CMK (cell line): ENCODE measurements around the gene SH3BGRL2.
"Not testable (repeated sequence)": the region's sequence is repeated elsewhere in the genome, so short reads cannot be mapped to it uniquely, and the experiment has no call there.

Experiments
- DNase-seq: peaks from one replicate; pipeline ENCODE4 v3.0.0-alpha.2; 2010; ENCODE audit warnings: low read depth

Gene SH3BGRL2

GRCh38 chr6:79614326-79615305 is 16.5 kb upstream of the SH3BGRL2 start:
- DNase-seq = peak; percentile 63

GRCh38 chr6:79617518-79617941 is 13.6 kb upstream of the SH3BGRL2 start:
- DNase-seq = no peak

DNA sequence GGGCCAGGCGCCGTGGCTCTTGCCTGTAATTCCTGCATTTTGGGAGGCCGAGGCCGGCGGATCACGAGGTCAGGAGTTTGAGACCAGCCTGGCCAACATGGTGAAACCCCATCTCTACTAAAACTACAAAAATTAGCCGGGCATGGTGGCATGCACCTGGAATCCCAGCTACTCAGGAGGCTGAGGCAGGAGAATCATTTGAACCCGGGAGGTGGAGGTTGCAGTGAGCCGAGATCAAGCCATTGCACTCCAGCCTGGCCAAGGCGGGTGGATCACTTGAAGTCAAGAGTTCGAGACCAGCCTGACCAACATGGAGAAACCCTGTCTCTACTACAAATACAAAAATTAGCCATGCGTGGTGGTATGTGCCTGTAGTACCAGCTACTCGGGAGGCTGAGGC is 12.7 kb upstream of the SH3BGRL2 start:
- not testable (repeated sequence) for DNase-seq

GRCh38 chr6:79621579-79621978 is 9.6 kb upstream of the SH3BGRL2 start:
- no peak for DNase-seq

- no peak for DNase-seq
Observed at GRCh38 chr6:79622364-79622763, 8.8 kb upstream of the SH3BGRL2 start.

DNA sequence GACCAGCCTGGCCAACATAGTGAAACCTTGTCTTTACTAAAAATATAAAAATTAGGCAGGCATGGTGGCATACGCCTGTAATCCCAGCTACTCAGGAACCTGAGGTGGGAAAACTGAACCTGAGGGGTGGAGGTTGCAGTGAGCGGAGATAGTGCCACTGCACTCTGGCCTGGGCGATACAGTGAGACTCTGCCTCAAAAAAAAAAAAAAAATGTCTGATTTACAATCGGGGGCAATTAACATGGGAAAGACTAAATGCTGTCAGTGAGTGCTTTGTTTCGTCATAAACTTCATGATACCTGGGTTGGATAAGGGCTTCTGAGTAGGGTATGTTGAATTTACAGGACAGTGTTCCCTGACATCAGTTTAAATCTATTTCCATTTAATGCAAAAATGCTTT is 8.0 kb upstream of the SH3BGRL2 start:
- no peak for DNase-seq

DNA sequence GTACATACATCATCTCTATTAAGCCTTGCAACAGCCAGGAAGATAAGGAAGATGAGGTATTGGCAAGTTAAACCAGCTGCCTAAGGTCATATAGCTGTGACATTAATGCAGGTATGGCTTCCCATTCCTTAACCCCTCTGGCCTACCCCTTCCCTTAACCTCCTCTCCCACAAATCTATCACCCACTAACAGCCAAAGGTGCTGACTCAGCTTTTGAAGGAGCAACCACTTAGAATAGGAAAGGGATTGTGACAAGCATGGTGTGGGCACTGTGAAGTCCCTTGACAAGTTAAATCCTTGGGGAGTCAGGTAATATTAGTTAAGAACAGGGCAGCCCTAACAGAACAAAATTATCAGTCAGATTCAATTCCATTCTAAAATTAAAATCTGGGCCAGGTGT is 5.4 kb upstream of the SH3BGRL2 start:
- no peak for DNase-seq

- no peak for DNase-seq
Observed at GRCh38 chr6:79626811-79627210, 4.3 kb upstream of the SH3BGRL2 start.

GRCh38 chr6:79627422-79627821 is 3.7 kb upstream of the SH3BGRL2 start:
- no peak for DNase-seq

GRCh38 chr6:79628466-79629288 is 2.5 kb upstream of the SH3BGRL2 start:
- DNase-seq = no peak

GRCh38 chr6:79630380-79630882 is 698 bp upstream of the SH3BGRL2 start:
- DNase-seq = no peak

GRCh38 chr6:79631693-79632172 is 604 bp downstream of the SH3BGRL2 start:
- no peak for DNase-seq

GRCh38 chr6:79632580-79632979 is 1.5 kb downstream of the SH3BGRL2 start:
- DNase-seq = no peak

GRCh38 chr6:79634491-79635231 is 3.5 kb downstream of the SH3BGRL2 start:
- DNase-seq = no peak

GRCh38 chr6:79635232-79635543 is 4.1 kb downstream of the SH3BGRL2 start:
- DNase-seq = no peak

GRCh38 chr6:79636673-79637072 is 5.5 kb downstream of the SH3BGRL2 start:
- no peak for DNase-seq

GRCh38 chr6:79640146-79641111 is 9.3 kb downstream of the SH3BGRL2 start:
- DNase-seq = no peak

DNA sequence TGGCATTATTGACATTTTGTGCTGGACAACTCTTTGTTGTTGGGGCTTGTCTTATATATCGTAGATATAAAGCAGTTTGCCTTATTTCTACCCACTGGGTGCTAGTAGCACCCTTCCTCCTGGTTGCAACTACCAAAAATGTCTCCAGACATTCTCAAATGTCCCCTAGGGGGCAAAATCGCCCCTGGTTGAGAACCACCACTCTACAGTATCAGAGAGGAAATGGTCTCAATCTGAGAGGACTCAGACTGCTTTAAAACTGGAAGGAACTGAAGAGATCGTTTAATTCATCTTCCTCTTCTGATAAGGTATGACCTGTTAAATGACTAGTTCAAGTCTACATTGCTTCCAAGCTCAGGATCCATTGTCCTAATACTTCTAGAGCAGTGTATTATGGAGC is 14.9 kb downstream of the SH3BGRL2 start:
- DNase-seq = no peak

GRCh38 chr6:79646561-79646960 is 15.4 kb downstream of the SH3BGRL2 start:
- DNase-seq = no peak

GRCh38 chr6:79647741-79648140 is 16.6 kb downstream of the SH3BGRL2 start:
- DNase-seq = no peak

GRCh38 chr6:79648328-79648727 is 17.2 kb downstream of the SH3BGRL2 start:
- no peak for DNase-seq
